ENCODE results near the gene SPRR4. TPM values are rescaled to one million over a fixed set of nuclear protein-coding genes. Genes with fewer than 3 reads are reported as not detected.

Gene SPRR4
- total RNA-seq, 1 experiment from 2014 or later = not detected

DNA sequence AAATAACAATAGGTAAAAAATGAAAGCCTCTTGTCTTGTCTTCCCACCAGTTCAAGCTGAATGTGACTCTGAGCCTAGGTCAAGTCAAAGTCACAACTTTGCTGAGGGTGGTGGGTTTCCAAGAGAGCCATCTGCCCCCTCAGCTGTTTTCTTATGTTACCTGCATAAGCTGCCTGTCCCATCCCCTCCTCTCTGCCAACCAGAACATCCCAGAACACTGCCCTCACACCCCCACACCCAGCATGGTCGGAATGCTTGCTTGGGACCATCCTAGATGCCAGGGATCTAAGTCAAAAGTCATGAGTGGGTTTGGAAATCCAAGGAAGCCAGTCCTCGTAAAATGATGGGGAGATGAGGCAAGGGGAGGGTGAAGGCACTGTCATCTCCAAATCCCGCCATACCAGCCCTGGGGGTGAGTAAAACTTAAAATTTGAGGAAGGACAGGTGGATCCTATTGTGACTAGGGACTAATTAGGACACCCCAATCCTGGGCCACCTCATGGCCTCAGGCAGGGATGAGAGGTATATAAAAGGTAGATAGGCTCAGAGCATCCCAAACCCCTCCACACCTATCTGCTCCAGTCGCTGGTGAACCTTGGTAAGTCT, 23.7 kb upstream of the SPRR4 start, which contains the start of gene SPRR5:
Gene SPRR5, plus strand, starts transcription at position 556 of the 606 bp plus-strand sequence. CDS start 1,349 bp downstream, outside the sequence.
- Histone ChIP-seq H3K4me1 (replicated peaks; ENCODE audit: insufficient read depth) (peaks cover 1% of the 10 kb centered on the region; the same call in 1 of the 2 replicates), H3K9me2 (ENCODE audit: insufficient read depth) (no peaks in the 10 kb centered on the region), H4K20me1 (ENCODE audit: insufficient read depth) (no peaks in the 10 kb centered on the region), H3K4me3 (no peak within 1 kb of the TSS), H3F3A (ENCODE audit: insufficient read depth, low read depth) (no peaks in the 10 kb centered on the region), H3K4me2 (no peak within 1 kb of the TSS), H3K9me3 (ENCODE audit: insufficient read depth, low read depth) (no peaks in the 10 kb centered on the region), H3K27ac (no peak within 1 kb of the TSS), H3K79me2 (ENCODE audit: low read depth) (no peaks in the 10 kb centered on the region), H3K36me3 (ENCODE audit: low read depth) (no peaks in the 10 kb centered on the region), H2AFZ (no peak within 1 kb of the TSS), H3K27me3 (ENCODE audit: insufficient read depth, low read depth) (no peaks in the 10 kb centered on the region)
- no peak for TF ChIP-seq EZH2 (IDR thresholded peaks at IDR 0.05; ENCODE audit: low read depth)
- TF ChIP-seq, protein P1, sequence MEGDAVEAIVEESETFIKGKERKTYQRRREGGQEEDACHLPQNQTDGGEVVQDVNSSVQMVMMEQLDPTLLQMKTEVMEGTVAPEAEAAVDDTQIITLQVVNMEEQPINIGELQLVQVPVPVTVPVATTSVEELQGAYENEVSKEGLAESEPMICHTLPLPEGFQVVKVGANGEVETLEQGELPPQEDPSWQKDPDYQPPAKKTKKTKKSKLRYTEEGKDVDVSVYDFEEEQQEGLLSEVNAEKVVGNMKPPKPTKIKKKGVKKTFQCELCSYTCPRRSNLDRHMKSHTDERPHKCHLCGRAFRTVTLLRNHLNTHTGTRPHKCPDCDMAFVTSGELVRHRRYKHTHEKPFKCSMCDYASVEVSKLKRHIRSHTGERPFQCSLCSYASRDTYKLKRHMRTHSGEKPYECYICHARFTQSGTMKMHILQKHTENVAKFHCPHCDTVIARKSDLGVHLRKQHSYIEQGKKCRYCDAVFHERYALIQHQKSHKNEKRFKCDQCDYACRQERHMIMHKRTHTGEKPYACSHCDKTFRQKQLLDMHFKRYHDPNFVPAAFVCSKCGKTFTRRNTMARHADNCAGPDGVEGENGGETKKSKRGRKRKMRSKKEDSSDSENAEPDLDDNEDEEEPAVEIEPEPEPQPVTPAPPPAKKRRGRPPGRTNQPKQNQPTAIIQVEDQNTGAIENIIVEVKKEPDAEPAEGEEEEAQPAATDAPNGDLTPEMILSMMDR (conservative IDR thresholded peaks at IDR 0.05) = no peak
- no TSS peak for BruUV-seq (replicated peaks)
- POLR2A ChIA-PET (ENCODE audit: unreplicated experiment) = interaction anchor here (0.6 kb wide), 1 partner anchor 619 kb away, joined by 4 read pairs; no protein-coding TSS in a partner anchor
- intact Hi-C loops (cut with micrococcal nuclease; ENCODE audit: unreplicated experiment) = no loop called here
- CTCF ChIA-PET = no interaction called here
- no peak for DNase-seq

DNA sequence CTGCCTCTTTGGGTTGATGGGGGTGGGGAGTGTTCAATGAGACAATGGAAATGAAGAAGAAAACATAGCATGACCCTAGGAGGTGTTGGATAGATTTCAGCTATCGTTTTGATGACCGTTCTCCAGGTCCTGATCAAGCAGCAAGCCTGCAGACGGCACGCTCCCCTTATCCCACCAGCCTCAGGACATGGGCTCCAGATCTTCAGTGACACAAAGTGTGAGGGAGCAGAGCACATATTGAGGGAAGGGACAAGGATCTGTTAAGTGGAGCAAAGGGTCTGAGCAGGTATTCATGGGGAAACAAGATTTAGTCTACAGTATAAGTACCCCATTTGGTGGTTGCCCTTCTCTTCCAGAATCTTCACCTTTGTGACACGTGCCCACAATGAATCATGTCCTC, 18.7 kb upstream of the SPRR4 start:
- TF ChIP-seq, protein P1 (conservative IDR thresholded peaks at IDR 0.05) = no peak
- TF ChIP-seq EZH2 (IDR thresholded peaks at IDR 0.05; ENCODE audit: low read depth) = no peak
- H3K27ac ChIP-seq = no peak overlapping the region
- H3K9me3 ChIP-seq (ENCODE audit: insufficient read depth, low read depth) = no peaks in the 10 kb centered on the region
- no peaks in the 10 kb centered on the region for H3K9me2 ChIP-seq (ENCODE audit: insufficient read depth)
- peaks cover 15% of the 10 kb centered on the region for H3F3A ChIP-seq (ENCODE audit: insufficient read depth, low read depth)
- intact Hi-C loops (cut with micrococcal nuclease; ENCODE audit: unreplicated experiment) = loop anchor here (5.0 kb wide), 1 partner anchor 81 kb away; the partner anchor contains the start of gene SPRR1B
- BruUV-seq (replicated peaks) = no TSS peak
- no peaks in the 10 kb centered on the region for H3K79me2 ChIP-seq (ENCODE audit: low read depth)
- no peak for DNase-seq
- H4K20me1 ChIP-seq (ENCODE audit: insufficient read depth) = no peaks in the 10 kb centered on the region
- H3K36me3 ChIP-seq (ENCODE audit: low read depth) = no peaks in the 10 kb centered on the region
- no peaks in the 10 kb centered on the region for H3K27me3 ChIP-seq (ENCODE audit: insufficient read depth, low read depth)
- ChIA-PET POLR2A (ENCODE audit: unreplicated experiment) (no interaction called here), CTCF (no interaction called here)
- H3K4me3 ChIP-seq = no peak overlapping the region
- H3K4me2 ChIP-seq = no peak overlapping the region
- H2AFZ ChIP-seq = no peak overlapping the region
- peaks cover 35% of the 10 kb centered on the region for H3K4me1 ChIP-seq (replicated peaks; ENCODE audit: insufficient read depth)

DNA sequence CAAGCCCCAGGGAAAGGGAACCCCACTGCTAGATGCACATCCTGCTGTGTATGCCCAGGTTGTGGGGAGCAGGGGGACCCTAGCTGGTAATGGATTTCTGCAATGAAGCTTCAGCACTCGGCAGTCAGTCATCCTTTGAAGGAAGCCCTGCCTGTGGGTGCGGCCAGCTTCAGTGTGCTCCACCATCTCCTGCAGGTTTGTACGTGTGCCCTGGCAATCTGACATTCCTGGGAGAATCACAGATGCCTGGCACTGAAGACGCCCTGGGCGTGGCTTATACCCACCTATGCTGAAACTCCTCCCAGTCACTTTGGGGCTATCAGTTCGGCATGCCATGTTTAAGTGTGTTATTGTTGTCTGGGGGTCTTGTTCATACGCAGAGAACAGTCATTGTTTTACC, 16.7 kb upstream of the SPRR4 start:
- no peaks in the 10 kb centered on the region for H3K36me3 ChIP-seq (ENCODE audit: low read depth)
- ChIA-PET CTCF (interaction anchor here (0.6 kb wide), 1 partner anchor 26 kb away, joined by 3 read pairs; no protein-coding TSS in a partner anchor), POLR2A (ENCODE audit: unreplicated experiment) (no interaction called here)
- intact Hi-C loops (cut with micrococcal nuclease; ENCODE audit: unreplicated experiment) = loop anchor here (1.0 to 5.0 kb wide), 2 partner anchors 47 to 79 kb away; partner anchors contain the start of gene SPRR1B
- H3K9me2 ChIP-seq (ENCODE audit: insufficient read depth) = no peaks in the 10 kb centered on the region
- no peak overlapping the region for H3K4me3 ChIP-seq
- no peak overlapping the region for H2AFZ ChIP-seq
- TF ChIP-seq EZH2 (IDR thresholded peaks at IDR 0.05; ENCODE audit: low read depth) = no peak
- TF ChIP-seq, protein P1 (conservative IDR thresholded peaks at IDR 0.05) = no peak
- no peaks in the 10 kb centered on the region for H3K9me3 ChIP-seq (ENCODE audit: insufficient read depth, low read depth)
- peak overlapping the region; percentile 57 for H3K4me2 ChIP-seq
- H3K4me1 ChIP-seq (replicated peaks; ENCODE audit: insufficient read depth) = peaks cover 35% of the 10 kb centered on the region
- no peaks in the 10 kb centered on the region for H4K20me1 ChIP-seq (ENCODE audit: insufficient read depth)
- H3K27ac ChIP-seq = peak overlapping the region; percentile 67
- H3F3A ChIP-seq (ENCODE audit: insufficient read depth, low read depth) = peaks cover 15% of the 10 kb centered on the region
- no peaks in the 10 kb centered on the region for H3K27me3 ChIP-seq (ENCODE audit: insufficient read depth, low read depth)
- no peaks in the 10 kb centered on the region for H3K79me2 ChIP-seq (ENCODE audit: low read depth)
- BruUV-seq (replicated peaks) = no TSS peak
- peak in 1 of 2 experiments; percentile 59 for DNase-seq

Measured in PC-9 (cell line).